CD4-positive, alpha-beta T cell (primary cell): ENCODE measurements around the gene USP44. TPM values are rescaled to one million over a fixed set of nuclear protein-coding genes. Genes with fewer than 3 reads are reported as not detected.

ENCODE experiments used
- ATAC-seq: fragments of 200-7000 bp; cut with Tn5 transposase; one replicate; pipeline ENCODE4 v1.10.0; 2022; ENCODE audit warnings: mild to moderate bottlenecking; ENCODE audit not compliant: poor library complexity
- CTCF ChIA-PET: fragments of 350-600 bp; sonication (Branson Sonifier 250); formaldehyde crosslinking; loops from one replicate; lab custom pipeline; 2021; ENCODE audit warnings: antibody characterized with exemption, inconsistent platforms; lab: Charles Lee
- POLR2A ChIA-PET: fragments of 350-600 bp; sonication (Branson Sonifier 250); formaldehyde crosslinking; loops from one replicate; lab custom pipeline; 2021; ENCODE audit warnings: antibody characterized with exemption, inconsistent platforms; lab: Charles Lee
- DNase-seq, 14 experiments: peaks; one replicate each; pipeline ENCODE4 v3.0.0-alpha.2; 2013 to 2020; ENCODE audit warnings: mixed read lengths in 2 of 14
- H3K27ac ChIP-seq, 2 donors: one replicate each; pipeline versions ENCODE4 v1.5.1 to v1.7.0; 2013; ENCODE audit warnings: low read length in 2 of 2, low read depth in 1 of 2, mild to moderate bottlenecking in 1 of 2
- H3K27me3 ChIP-seq, 2 experiments: 1 replicate in 1 of 2; 2 replicates in 1 of 2; pipeline versions ENCODE4 v1.6.1 to v1.7.0; 2013; ENCODE audit warnings: low read length in 2 of 2, control low read depth in 1 of 2, mild to moderate bottlenecking in 1 of 2, moderate library complexity in 1 of 2; ENCODE audit not compliant: insufficient read depth in 2 of 2, control insufficient read depth in 1 of 2
- H3K36me3 ChIP-seq: one replicate; pipeline ENCODE4 v1.6.1; 2013; ENCODE audit warnings: low read length, control low read depth; ENCODE audit not compliant: insufficient read depth
- H3K4me1 ChIP-seq: one replicate; pipeline ENCODE4 v1.6.1; 2013; ENCODE audit warnings: low read length, control low read depth; ENCODE audit not compliant: insufficient read depth
- H3K4me3 ChIP-seq: one replicate; pipeline ENCODE4 v1.5.1; 2013; ENCODE audit warnings: mild to moderate bottlenecking, low read length, moderate library complexity
- H3K9me3 ChIP-seq, 2 experiments: 1 replicate in 1 of 2; 2 replicates in 1 of 2; pipeline versions ENCODE4 v1.6.1 to v1.7.0; 2013; ENCODE audit warnings: low read length in 2 of 2, mild to moderate bottlenecking in 2 of 2, control low read depth in 1 of 2, moderate library complexity in 1 of 2; ENCODE audit not compliant: control insufficient read depth in 1 of 2, insufficient read depth in 1 of 2
- H3K27ac Mint-ChIP-seq: one replicate; pipeline ENCODE4 v1.8.0; 2020; ENCODE audit warnings: mixed read lengths
- H3K27me3 Mint-ChIP-seq: one replicate; pipeline ENCODE4 v1.8.0; 2021; ENCODE audit warnings: mixed read lengths
- H3K36me3 Mint-ChIP-seq: one replicate; pipeline ENCODE4 v1.8.0; 2021; ENCODE audit warnings: low read depth, mixed read lengths
- H3K4me1 Mint-ChIP-seq: one replicate; pipeline ENCODE4 v1.8.0; 2021; ENCODE audit warnings: low read depth, mixed read lengths
- H3K4me3 Mint-ChIP-seq: one replicate; pipeline ENCODE4 v1.8.0; 2020; ENCODE audit warnings: mild to moderate bottlenecking, mixed read lengths
- H3K9me3 Mint-ChIP-seq: one replicate; pipeline ENCODE4 v1.8.0; 2020; ENCODE audit warnings: mixed read lengths
- CTCF ChIP-seq: fragments of 200-600 bp; IDR thresholded peaks from one replicate; pipeline ENCODE4 v1.8.0; 2022; ENCODE audit warnings: antibody characterized with exemption, mild to moderate bottlenecking
- intact Hi-C, 2 experiments: fragments of 100-400 bp; cut with DNase I in 1 of 2; cut with micrococcal nuclease in 1 of 2; formaldehyde crosslinking; loops; one replicate each; pipeline versions ENCODE4 v1.15.1 to v1.9.0; 2023 to 2025; cut with DNase I, micrococcal nuclease
- total RNA-seq, 174 experiments: library from RNA in 2 of 174; stranded (reverse) in 2 of 174; gene quantifications; one replicate each; pipeline ENCODE4 v1.2.3 and lab custom pipeline; 2021 to 2026

Gene USP44
- total RNA-seq, 2 experiments from 2014 or later, result 1.3 to 1.5 TPM

DNA sequence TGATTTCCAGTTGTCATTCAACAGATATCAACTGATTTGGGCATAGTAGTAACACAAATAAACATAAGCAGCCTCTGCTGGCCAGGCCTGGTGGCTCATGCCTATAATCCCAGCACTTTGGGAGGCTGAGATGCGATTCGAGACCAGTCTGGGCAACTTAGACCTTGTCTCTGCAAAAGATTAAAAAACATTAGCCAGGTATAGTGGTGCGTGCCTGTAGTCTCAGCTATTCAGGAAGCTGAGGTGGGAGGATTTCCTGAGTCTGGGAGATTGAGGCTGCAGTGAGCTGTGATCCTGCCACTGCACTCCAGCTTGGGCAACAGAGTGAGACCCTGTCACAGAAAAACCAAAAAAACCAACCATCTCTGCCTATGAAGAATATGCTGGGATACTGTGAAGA, 70.2 kb downstream of the USP44 start:
- POLR2A ChIA-PET, result no interaction called here

GRCh38 chr12:95480230-95480629, 71.0 kb downstream of the USP44 start:
- Mint-ChIP-seq H3K27ac (peak overlapping the region; percentile 78), H3K4me3 (peak overlapping the region; percentile 17), H3K9me3 (no peaks in the 10 kb centered on the region), H3K4me1 (peaks cover 70% of the 10 kb centered on the region), H3K36me3 (peaks cover 88% of the 10 kb centered on the region), H3K27me3 (no peaks in the 10 kb centered on the region)
- CTCF ChIA-PET, result no interaction called here
- Histone ChIP-seq H3K27me3 (no peaks in the 10 kb centered on the region), H3K9me3 (no peaks in the 10 kb centered on the region), H3K4me1 (peaks cover 25% of the 10 kb centered on the region), H3K36me3 (peaks cover 59% of the 10 kb centered on the region), H3K27ac (no peak overlapping the region), H3K4me3 (no peak overlapping the region)
- no peak for TF ChIP-seq CTCF
- DNase-seq (no peak), ATAC-seq (no peak)
- POLR2A ChIA-PET, result no interaction called here
- intact Hi-C loops, result no loop called here

More for the DNA sequence above, 70.2 kb downstream of the USP44 start:
- Histone ChIP-seq H3K9me3 (no peaks in the 10 kb centered on the region), H3K36me3 (peaks cover 63% of the 10 kb centered on the region), H3K4me1 (peaks cover 20% of the 10 kb centered on the region), H3K4me3 (no peak overlapping the region), H3K27me3 (no peaks in the 10 kb centered on the region), H3K27ac (no peak overlapping the region)
- peak in 3 of 14 experiments; percentile 12 to 23 (median 20) for DNase-seq
- no peaks in the 10 kb centered on the region for H3K9me3 Mint-ChIP-seq
- no peaks in the 10 kb centered on the region for H3K27me3 Mint-ChIP-seq
- no peak for TF ChIP-seq CTCF
- peaks cover 62% of the 10 kb centered on the region for H3K4me1 Mint-ChIP-seq
- ATAC-seq, result peak; percentile 39
- peaks cover 90% of the 10 kb centered on the region for H3K36me3 Mint-ChIP-seq
- H3K27ac Mint-ChIP-seq, result peak overlapping the region; percentile 78
- intact Hi-C loops, result no loop called here
- H3K4me3 Mint-ChIP-seq, result peak overlapping the region; percentile 23
- CTCF ChIA-PET, result no interaction called here

DNA sequence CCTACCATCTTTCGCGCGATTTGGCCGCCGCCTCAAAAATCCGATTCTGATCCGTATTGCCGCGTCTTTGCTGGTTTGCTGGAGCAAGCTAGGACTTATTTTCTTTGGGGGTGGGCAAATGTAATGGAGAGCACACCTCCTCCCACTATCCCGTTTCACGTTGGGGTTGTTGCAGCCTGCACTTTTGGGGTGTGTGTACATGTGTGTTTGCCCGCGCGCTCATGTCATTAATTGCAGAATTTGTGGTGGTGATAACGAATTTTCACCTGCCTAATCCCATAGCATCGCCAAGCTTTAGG, 76.7 kb downstream of the USP44 start:
- Mint-ChIP-seq H3K4me1 (peaks cover 73% of the 10 kb centered on the region), H3K4me3 (peak overlapping the region; percentile 100), H3K27me3 (no peaks in the 10 kb centered on the region), H3K27ac (peak overlapping the region; percentile 92), H3K9me3 (no peaks in the 10 kb centered on the region), H3K36me3 (peaks cover 61% of the 10 kb centered on the region)
- POLR2A ChIA-PET, result interaction anchor here (0.7 to 3.8 kb wide), 14 partner anchors 12 to 485 kb away, joined by 3 to 62 read pairs (median 4); partner anchors contain the start of genes FGD6, NDUFA12, NR2C1 and VEZT
- Histone ChIP-seq H3K9me3 (no peaks in the 10 kb centered on the region), H3K4me3 (peak overlapping the region; percentile 92), H3K4me1 (peaks cover 34% of the 10 kb centered on the region), H3K27me3 (no peaks in the 10 kb centered on the region), H3K36me3 (peaks cover 30% of the 10 kb centered on the region), H3K27ac (peak overlapping the region; percentile 56 to 79)
- ATAC-seq (no peak), DNase-seq (no peak)
- CTCF ChIA-PET, result interaction anchor here (0.9 to 1.5 kb wide), 3 partner anchors 60 to 401 kb away, joined by 3 to 5 read pairs (median 4); partner anchors contain the start of genes FGD6, NR2C1 and VEZT
- TF ChIP-seq CTCF, result no peak
- intact Hi-C loops, result loop anchor here (1.0 to 10.0 kb wide), 8 partner anchors 47 to 1797 kb away; partner anchors contain the start of genes FGD6 (in 2 of the 2), VEZT (in 2 of the 2), AMDHD1 (in 1 of the 2) and CCDC38 (in 1 of the 2)
